HepG2 (cell line): ENCODE data around the gene COLQ. TPM values are rescaled to one million over a fixed set of nuclear protein-coding genes. Genes with fewer than 3 reads are reported as not detected.

ENCODE experiments used
- CCDC6 ChIP-seq: sonication (generic); formaldehyde crosslinking; IDR thresholded peaks from 2 replicates; pipeline ENCODE4 v1.8.1; 2022; ENCODE audit warnings: mild to moderate bottlenecking, missing genetic modification reagents, moderate library complexity
- DNMT3B ChIP-seq: conservative IDR thresholded peaks from 2 replicates; pipeline ENCODE4 v1.6.1; 2016; ENCODE audit warnings: missing biosample characterization, control low read depth
- GTF3A ChIP-seq: sonication (generic); formaldehyde crosslinking; conservative IDR thresholded peaks from 2 replicates; pipeline ENCODE4 v1.4.0; 2020; ENCODE audit warnings: mild to moderate bottlenecking, missing genetic modification reagents
- HNF4G ChIP-seq, 2 experiments: sonication (generic) in 1 of 2; formaldehyde crosslinking in 1 of 2; IDR thresholded peaks; 2 replicates each; pipeline versions ENCODE4 v1.4.0 to v1.6.1; 2011 to 2020; ENCODE audit warnings: borderline replicate concordance in 2 of 2, low read depth in 2 of 2, mild to moderate bottlenecking in 2 of 2, low read length in 1 of 2, missing genetic modification reagents in 1 of 2, moderate library complexity in 1 of 2
- MIER2 ChIP-seq: IDR thresholded peaks from 2 replicates; pipeline ENCODE4 v1.6.1; 2016; ENCODE audit warnings: missing biosample characterization, missing genetic modification reagents
- PHB2 ChIP-seq: fragments of 450-650 bp; IDR thresholded peaks from 2 replicates; pipeline ENCODE4 v1.6.1; 2018; ENCODE audit not compliant: partially characterized antibody
- RARG ChIP-seq: sonication (generic); formaldehyde crosslinking; IDR thresholded peaks from 2 replicates; pipeline ENCODE4 v1.4.0; 2020; ENCODE audit warnings: low read depth, mild to moderate bottlenecking, missing genetic modification reagents
- SALL1 ChIP-seq: sonication (generic); formaldehyde crosslinking; IDR thresholded peaks from 2 replicates; pipeline ENCODE4 v1.8.0; 2022; ENCODE audit warnings: mild to moderate bottlenecking, missing genetic modification reagents
- ZFP36 ChIP-seq: fragments of 150-350 bp; IDR thresholded peaks from 2 replicates; pipeline ENCODE4 v1.6.1; 2018; ENCODE audit warnings: borderline replicate concordance, low read length, low read depth; ENCODE audit not compliant: partially characterized antibody
- ZNF224 ChIP-seq: sonication (generic); formaldehyde crosslinking; IDR thresholded peaks from 2 replicates; pipeline ENCODE4 v1.5.0; 2020; ENCODE audit warnings: mild to moderate bottlenecking, missing genetic modification reagents
- ZNF274 ChIP-seq: sonication (generic); formaldehyde crosslinking; IDR thresholded peaks from 2 replicates; pipeline ENCODE4 v1.5.1; 2020; ENCODE audit warnings: mild to moderate bottlenecking, missing genetic modification reagents
- ZNF367 ChIP-seq: sonication (generic); formaldehyde crosslinking; IDR thresholded peaks from 2 replicates; pipeline ENCODE4 v1.4.0; 2020; ENCODE audit warnings: missing genetic modification reagents, borderline replicate concordance
- ZNF644 ChIP-seq: IDR thresholded peaks from 2 replicates; pipeline ENCODE4 v1.6.1; 2016; ENCODE audit warnings: low read depth
- ZNF761 ChIP-seq: sonication (generic); formaldehyde crosslinking; conservative IDR thresholded peaks from 2 replicates; pipeline ENCODE4 v1.4.0; 2020; ENCODE audit warnings: mild to moderate bottlenecking, missing genetic modification reagents
- polyA plus RNA-seq, 8 experiments: library from polyadenylated mRNA; depleted of rRNA in 3 of 8; stranded (reverse) in 7 of 8; unstranded in 1 of 8; fragments of >200 nt; fragmentation: Illumina TruSeq in 4 of 8; extraction: Trizol in 4 of 8; gene quantifications; 2 replicates each; pipeline versions ENCODE4 v1.2.1 to v1.2.3, GENCODE V29; 2011 to 2016; ENCODE audit warnings: low read depth in 4 of 8, missing spikeins in 1 of 8, mixed read lengths in 1 of 8; ENCODE audit not compliant: insufficient read depth in 1 of 8
- total RNA-seq, 5 experiments: library from RNA; depleted of rRNA; stranded (reverse); fragments of >200 nt; fragmentation: Illumina TruSeq; extraction: Trizol; gene quantifications; 2 replicates each; pipeline ENCODE4 v1.2.3, GENCODE V29; 2016; ENCODE audit warnings: low read depth in 1 of 5
- TF ChIP-seq, protein P1 (sequence below): sonication (generic); formaldehyde crosslinking; IDR thresholded peaks from 2 replicates; pipeline ENCODE4 v1.8.0; 2022; ENCODE audit warnings: missing genetic modification reagents, low read depth, mild to moderate bottlenecking, borderline replicate concordance
- TF ChIP-seq, protein P2 (sequence below): sonication (generic); formaldehyde crosslinking; IDR thresholded peaks from 2 replicates; pipeline ENCODE4 v1.5.0; 2020; ENCODE audit warnings: mild to moderate bottlenecking, missing genetic modification reagents
- TF ChIP-seq, protein P3 (sequence below): sonication (generic); formaldehyde crosslinking; IDR thresholded peaks from 2 replicates; pipeline ENCODE4 v1.4.0; 2020; ENCODE audit warnings: missing genetic modification reagents, mild to moderate bottlenecking, borderline replicate concordance
- TF ChIP-seq, protein P4 (sequence below): sonication (generic); formaldehyde crosslinking; IDR thresholded peaks from 2 replicates; pipeline ENCODE4 v1.8.1; 2022; ENCODE audit warnings: low read depth, mild to moderate bottlenecking, missing genetic modification reagents

COLQ gene
- total and polyA plus RNA-seq, 2 of the 13 experiments (the other 11 are each of a cell fraction or from before 2014, with no cell fraction given), result 0.31 to 0.46 TPM

DNA sequence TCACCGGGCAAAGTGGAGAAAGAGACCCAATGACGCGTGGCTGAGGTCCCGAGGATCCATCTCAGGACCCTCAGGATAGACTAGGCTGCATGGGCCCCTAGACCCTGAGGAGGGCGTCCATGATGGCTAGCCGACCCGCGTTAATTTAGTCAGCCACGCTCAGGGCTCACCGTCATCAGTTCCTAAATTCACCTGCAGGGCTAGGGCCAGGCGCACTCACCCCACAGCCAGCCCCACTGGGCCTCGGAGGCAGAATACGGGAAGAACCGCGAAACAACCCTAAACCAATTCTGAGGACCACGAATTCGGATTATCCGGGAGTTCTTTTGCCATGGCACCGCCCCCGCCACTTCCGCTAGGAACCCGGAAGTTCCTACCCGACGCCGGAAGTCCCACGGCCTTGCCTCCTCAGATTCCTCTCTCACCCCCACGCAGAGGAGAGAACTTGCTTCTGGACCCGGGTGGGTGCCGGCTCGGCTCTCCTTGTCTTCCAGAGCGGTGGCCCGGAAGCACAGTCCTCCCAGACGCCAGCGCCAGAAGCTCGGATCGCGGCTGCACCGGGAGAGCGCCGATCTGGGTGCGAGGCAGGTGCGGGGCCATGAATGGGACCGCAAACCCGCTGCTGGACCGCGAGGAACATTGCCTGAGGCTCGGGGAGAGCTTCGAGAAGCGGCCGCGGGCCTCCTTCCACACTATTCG, 94.2 kb downstream of the COLQ start, which contains the start of the genes EAF1 and METTL6 (continued):
- TF ChIP-seq ZFP36, result no peak
- TF ChIP-seq MIER2 (CRISPR knock-in tag), result peak; percentile 52; the same call in 1 of the 2 replicates
- no peak for TF ChIP-seq ZNF761 (CRISPR knock-in tag)
- TF ChIP-seq GTF3A (CRISPR knock-in tag), result no peak
- TF ChIP-seq SALL1, result peak; percentile 82
- TF ChIP-seq PHB2, result no peak
- no peak; the same call in 1 of the 2 replicates for TF ChIP-seq HNF4G (IDR thresholded peaks at IDR 0.05; ENCODE audit: borderline replicate concordance, low read depth, low read length)
- no peak for TF ChIP-seq HNF4G (CRISPR knock-in tag; IDR thresholded peaks at IDR 0.05; ENCODE audit: borderline replicate concordance, low read depth)
- TF ChIP-seq, protein P1, sequence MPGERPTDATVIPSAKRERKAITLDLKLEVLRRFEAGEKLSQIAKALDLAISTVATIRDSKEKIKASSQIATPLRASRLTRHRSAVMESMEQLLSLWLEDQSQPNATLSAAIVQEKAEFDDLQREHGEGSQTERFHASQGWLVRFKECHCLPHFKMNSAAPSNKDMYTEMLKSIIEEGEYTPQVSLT (CRISPR knock-in tag), result no peak
- TF ChIP-seq DNMT3B (CRISPR knock-in tag), result 0 out of 2 replicates have a peak, but pooled peaks have one; percentile 46
- TF ChIP-seq ZNF274 (CRISPR knock-in tag), result peak; percentile 29; the same call in 1 of the 2 replicates
- TF ChIP-seq, protein P2, sequence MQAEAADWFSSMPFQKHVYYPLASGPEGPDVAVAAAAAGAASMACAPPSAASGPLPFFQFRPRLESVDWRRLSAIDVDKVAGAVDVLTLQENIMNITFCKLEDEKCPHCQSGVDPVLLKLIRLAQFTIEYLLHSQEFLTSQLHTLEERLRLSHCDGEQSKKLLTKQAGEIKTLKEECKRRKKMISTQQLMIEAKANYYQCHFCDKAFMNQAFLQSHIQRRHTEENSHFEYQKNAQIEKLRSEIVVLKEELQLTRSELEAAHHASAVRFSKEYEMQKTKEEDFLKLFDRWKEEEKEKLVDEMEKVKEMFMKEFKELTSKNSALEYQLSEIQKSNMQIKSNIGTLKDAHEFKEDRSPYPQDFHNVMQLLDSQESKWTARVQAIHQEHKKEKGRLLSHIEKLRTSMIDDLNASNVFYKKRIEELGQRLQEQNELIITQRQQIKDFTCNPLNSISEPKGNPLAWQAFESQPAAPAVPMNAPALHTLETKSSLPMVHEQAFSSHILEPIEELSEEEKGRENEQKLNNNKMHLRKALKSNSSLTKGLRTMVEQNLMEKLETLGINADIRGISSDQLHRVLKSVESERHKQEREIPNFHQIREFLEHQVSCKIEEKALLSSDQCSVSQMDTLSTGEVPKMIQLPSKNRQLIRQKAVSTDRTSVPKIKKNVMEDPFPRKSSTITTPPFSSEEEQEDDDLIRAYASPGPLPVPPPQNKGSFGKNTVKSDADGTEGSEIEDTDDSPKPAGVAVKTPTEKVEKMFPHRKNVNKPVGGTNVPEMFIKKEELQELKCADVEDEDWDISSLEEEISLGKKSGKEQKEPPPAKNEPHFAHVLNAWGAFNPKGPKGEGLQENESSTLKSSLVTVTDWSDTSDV (CRISPR knock-in tag), result no peak
- 0 out of 2 replicates have a peak, but pooled peaks have one; percentile 49 for TF ChIP-seq CCDC6 (CRISPR knock-in tag)
- TF ChIP-seq RARG (CRISPR knock-in tag), result no peak
- TF ChIP-seq, protein P3, sequence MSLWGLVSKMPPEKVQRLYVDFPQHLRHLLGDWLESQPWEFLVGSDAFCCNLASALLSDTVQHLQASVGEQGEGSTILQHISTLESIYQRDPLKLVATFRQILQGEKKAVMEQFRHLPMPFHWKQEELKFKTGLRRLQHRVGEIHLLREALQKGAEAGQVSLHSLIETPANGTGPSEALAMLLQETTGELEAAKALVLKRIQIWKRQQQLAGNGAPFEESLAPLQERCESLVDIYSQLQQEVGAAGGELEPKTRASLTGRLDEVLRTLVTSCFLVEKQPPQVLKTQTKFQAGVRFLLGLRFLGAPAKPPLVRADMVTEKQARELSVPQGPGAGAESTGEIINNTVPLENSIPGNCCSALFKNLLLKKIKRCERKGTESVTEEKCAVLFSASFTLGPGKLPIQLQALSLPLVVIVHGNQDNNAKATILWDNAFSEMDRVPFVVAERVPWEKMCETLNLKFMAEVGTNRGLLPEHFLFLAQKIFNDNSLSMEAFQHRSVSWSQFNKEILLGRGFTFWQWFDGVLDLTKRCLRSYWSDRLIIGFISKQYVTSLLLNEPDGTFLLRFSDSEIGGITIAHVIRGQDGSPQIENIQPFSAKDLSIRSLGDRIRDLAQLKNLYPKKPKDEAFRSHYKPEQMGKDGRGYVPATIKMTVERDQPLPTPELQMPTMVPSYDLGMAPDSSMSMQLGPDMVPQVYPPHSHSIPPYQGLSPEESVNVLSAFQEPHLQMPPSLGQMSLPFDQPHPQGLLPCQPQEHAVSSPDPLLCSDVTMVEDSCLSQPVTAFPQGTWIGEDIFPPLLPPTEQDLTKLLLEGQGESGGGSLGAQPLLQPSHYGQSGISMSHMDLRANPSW (CRISPR knock-in tag), result no peak
- TF ChIP-seq, protein P4, sequence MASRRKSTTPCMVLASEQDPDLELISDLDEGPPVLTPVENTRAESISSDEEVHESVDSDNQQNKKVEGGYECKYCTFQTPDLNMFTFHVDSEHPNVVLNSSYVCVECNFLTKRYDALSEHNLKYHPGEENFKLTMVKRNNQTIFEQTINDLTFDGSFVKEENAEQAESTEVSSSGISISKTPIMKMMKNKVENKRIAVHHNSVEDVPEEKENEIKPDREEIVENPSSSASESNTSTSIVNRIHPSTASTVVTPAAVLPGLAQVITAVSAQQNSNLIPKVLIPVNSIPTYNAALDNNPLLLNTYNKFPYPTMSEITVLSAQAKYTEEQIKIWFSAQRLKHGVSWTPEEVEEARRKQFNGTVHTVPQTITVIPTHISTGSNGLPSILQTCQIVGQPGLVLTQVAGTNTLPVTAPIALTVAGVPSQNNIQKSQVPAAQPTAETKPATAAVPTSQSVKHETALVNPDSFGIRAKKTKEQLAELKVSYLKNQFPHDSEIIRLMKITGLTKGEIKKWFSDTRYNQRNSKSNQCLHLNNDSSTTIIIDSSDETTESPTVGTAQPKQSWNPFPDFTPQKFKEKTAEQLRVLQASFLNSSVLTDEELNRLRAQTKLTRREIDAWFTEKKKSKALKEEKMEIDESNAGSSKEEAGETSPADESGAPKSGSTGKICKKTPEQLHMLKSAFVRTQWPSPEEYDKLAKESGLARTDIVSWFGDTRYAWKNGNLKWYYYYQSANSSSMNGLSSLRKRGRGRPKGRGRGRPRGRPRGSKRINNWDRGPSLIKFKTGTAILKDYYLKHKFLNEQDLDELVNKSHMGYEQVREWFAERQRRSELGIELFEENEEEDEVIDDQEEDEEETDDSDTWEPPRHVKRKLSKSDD, result no peak
- TF ChIP-seq ZNF224 (CRISPR knock-in tag), result peak; percentile 41; the same call in 1 of the 2 replicates
- no peak for TF ChIP-seq ZNF644 (CRISPR knock-in tag)
- no peak for TF ChIP-seq ZNF367
